SK-N-MC (cell line): ENCODE data around the gene BNIP2.

Experiments used
- DNase-seq: peaks from one replicate; pipeline ENCODE4 v3.0.0-alpha.2; 2011; ENCODE audit warnings: low read depth, low spot score
- H3K27ac ChIP-seq: fragments of 200-600 bp; sonication (generic); 2 replicates; pipeline ENCODE4 v1.5.1; 2016; ENCODE audit warnings: mixed run types
- H3K36me3 ChIP-seq: fragments of 200-600 bp; sonication (generic); 2 replicates; pipeline ENCODE4 v1.6.1; 2017; ENCODE audit warnings: antibody characterized with exemption, low read length, mixed read lengths; ENCODE audit not compliant: insufficient read depth
- H3K4me3 ChIP-seq: fragments of 200-600 bp; sonication (generic); 2 replicates; pipeline ENCODE4 v1.5.1; 2016
- H3K9ac ChIP-seq: fragments of 200-600 bp; sonication (generic); 2 replicates; pipeline ENCODE4 v1.8.0; 2017; ENCODE audit warnings: mixed run types, mixed read lengths; ENCODE audit not compliant: insufficient read length
- H3K9me3 ChIP-seq: fragments of 200-600 bp; sonication (generic); 2 replicates; pipeline ENCODE4 v1.6.1; 2017; ENCODE audit warnings: low read depth, mild to moderate bottlenecking, antibody characterized with exemption, low read length, moderate library complexity, mixed read lengths
- EZH2 ChIP-seq: fragments of 200-600 bp; sonication (generic); IDR thresholded peaks from one replicate; pipeline ENCODE4 v1.6.1; 2017; ENCODE audit warnings: antibody characterized with exemption
- FOXP2 ChIP-seq: optimal IDR thresholded peaks from 2 replicates; pipeline ENCODE3; 2011; ENCODE audit warnings: mild to moderate bottlenecking, moderate library complexity; ENCODE audit not compliant: insufficient read depth; ENCODE audit errors: extremely low read length, control extremely low read depth
- POLR2AphosphoS5 ChIP-seq: IDR thresholded peaks from 2 replicates; pipeline ENCODE4 v1.6.1; 2012; ENCODE audit warnings: mild to moderate bottlenecking, low read depth, low read length, borderline replicate concordance

Gene BNIP2, protein sequence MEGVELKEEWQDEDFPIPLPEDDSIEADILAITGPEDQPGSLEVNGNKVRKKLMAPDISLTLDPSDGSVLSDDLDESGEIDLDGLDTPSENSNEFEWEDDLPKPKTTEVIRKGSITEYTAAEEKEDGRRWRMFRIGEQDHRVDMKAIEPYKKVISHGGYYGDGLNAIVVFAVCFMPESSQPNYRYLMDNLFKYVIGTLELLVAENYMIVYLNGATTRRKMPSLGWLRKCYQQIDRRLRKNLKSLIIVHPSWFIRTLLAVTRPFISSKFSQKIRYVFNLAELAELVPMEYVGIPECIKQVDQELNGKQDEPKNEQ

DNA sequence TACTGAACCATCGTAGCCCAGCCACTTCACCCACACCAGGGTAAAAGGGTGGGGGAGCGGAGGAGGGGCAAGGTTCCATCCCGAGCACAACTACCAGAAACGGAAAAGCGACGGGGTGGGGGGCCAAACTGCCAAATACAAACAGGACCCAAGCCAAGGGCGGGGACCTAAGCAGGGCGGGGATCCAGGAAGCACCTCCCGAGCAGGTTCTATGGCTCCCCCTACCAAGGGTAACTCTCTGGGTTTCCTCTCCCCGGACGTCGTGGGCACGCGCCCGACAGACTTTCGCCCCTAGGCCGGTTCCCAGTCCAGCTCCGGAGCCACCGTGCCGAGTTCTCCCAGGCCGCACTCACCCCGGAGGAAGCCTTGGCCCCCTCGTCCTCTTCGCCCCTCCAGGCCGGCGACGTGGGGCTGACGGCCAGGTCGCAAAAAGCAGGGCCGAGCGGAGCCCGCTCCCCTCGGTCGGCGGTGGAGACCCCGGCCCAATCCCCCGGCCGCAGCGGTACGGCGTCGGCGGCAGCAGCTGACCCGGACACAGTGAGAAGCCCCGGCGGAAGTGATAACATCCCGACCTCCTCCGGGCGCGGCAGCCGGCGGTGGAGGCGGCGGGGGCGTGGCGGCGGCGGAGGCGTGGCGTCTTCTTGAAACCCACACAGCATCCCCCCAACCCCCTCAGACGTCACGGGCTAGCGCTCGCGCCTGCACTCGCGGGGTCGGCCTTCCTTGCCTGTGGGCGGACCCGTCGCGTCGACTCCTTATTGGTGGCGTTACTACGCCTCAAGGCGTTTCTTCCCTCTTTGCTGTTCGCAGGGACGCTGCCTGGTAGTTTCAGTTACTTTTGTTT, at the start of gene BNIP2:
BNIP2 (minus strand) TSS at position 539 of the 844 bp plus-strand sequence. CDS start 6,863 bp downstream, outside the sequence.
- Histone ChIP-seq H3K9me3 (no peaks in the 10 kb centered on the region), H3K9ac (peak within 1 kb of the TSS; percentile 96), H3K36me3 (peaks cover 17% of the 10 kb centered on the region), H3K4me3 (peak within 1 kb of the TSS; percentile 97), H3K27ac (peak within 1 kb of the TSS; percentile 86)
- peak; percentile 76 for TF ChIP-seq POLR2AphosphoS5
- TF ChIP-seq EZH2: no peak
- DNase-seq: peak; percentile 79

DNA sequence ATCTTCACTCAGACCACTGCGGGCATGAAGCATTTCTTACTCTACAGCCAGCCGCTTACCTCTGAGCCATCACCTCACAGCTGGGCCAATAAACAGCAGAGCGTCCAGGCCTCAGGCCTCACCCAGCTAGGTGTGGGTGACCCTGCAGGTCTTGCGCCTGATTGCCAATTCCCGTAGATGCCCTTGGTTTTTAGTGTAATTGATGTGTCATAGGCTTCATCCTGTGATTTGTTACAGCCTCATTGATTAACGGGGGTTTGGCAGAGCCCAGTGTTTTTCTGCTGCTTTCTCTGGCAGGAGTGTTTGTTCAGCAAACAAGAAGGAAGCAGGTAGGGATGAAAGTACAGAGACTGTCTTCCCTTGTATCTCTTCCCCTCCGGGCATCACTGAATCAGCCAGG, 49.6 kb upstream of the BNIP2 start:
- H3K9me3 ChIP-seq: no peaks in the 10 kb centered on the region
- TF ChIP-seq FOXP2 (no peak), POLR2AphosphoS5 (no peak), EZH2 (no peak)
- no peak for DNase-seq

DNA sequence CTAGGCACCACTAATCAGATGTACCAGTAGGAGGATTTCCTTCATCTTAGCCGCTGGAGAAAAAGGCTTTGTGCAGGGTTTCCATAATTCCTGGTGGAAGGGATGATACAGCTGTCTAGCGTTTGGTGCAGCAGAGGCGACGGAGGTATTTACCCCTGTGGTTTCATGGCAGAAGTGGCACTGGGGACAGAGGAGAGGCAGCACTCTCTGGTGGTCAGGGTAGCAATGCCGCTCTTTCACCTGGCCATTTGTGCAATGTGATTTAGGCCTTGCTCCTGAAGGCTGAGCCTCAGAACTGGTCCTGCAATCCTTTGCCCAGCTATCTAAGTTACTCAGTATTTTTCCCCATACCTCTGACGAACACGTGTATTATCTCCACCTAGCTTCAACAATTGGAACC, 47.1 kb upstream of the BNIP2 start:
- H3K36me3 ChIP-seq: no peaks in the 10 kb centered on the region
- no peak overlapping the region for H3K4me3 ChIP-seq
- no peak for TF ChIP-seq FOXP2
- TF ChIP-seq EZH2: no peak
- no peak for TF ChIP-seq POLR2AphosphoS5
- DNase-seq: no peak
- H3K9me3 ChIP-seq: no peaks in the 10 kb centered on the region
- no peak overlapping the region for H3K9ac ChIP-seq
- no peak overlapping the region for H3K27ac ChIP-seq

More for the DNA sequence above, 49.6 kb upstream of the BNIP2 start:
- Histone ChIP-seq H3K27ac (no peak overlapping the region), H3K36me3 (no peaks in the 10 kb centered on the region), H3K9ac (no peak overlapping the region), H3K4me3 (no peak overlapping the region)

DNA sequence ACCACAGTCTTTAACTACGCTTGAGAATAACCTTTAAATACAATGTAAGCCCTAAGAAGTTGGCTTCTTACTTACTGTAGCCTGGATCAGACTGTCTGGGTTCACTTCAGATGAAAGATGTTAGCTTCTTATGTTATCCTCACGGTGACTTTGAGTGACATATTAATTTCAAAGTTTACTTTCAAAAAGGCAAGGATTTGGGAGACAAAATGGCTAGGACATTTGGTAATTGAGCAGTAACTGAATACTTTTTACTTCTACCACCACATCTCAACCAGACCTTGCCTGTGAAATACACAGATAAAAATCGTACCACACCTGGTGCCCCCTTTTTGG, 36.0 kb upstream of the BNIP2 start:
- Histone ChIP-seq H3K36me3 (no peaks in the 10 kb centered on the region), H3K9me3 (no peaks in the 10 kb centered on the region), H3K9ac (no peak overlapping the region), H3K4me3 (no peak overlapping the region), H3K27ac (no peak overlapping the region)
- TF ChIP-seq POLR2AphosphoS5: no peak
- no peak for TF ChIP-seq EZH2
- no peak for TF ChIP-seq FOXP2
- DNase-seq: no peak

DNA sequence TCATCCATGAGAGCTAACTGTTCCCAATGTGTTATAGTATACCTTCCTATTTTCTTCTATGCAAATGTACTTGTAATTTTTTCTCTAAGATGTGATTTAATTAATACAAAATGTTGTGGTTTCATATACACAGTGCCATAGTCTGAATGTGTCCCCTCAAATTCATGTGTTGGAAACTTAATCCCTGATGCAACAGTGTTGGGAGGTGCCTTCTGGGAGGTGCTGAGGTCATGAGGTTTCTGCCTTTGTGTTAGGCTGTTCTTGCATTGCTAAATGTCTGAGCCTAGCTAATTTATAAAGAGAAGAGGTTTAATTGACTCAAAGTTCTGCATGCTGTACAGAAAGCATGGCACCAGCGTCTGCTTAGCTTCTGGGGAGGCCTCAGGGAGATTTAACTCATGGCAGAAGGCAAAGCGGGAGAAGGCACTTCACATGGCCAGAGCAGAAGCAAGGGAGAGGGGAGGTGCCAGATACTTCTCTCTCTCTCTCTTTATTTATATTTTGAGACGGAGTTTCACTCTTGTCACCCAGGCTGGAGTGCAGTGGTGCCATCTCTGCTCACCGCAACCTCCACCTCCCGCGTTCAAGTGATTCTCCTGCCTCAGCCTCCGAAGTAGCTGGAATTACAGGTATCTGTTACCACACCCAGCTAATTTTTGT, 34.7 kb upstream of the BNIP2 start:
- Histone ChIP-seq H3K9ac (no peak overlapping the region), H3K27ac (no peak overlapping the region), H3K36me3 (no peaks in the 10 kb centered on the region), H3K9me3 (no peaks in the 10 kb centered on the region), H3K4me3 (no peak overlapping the region)
- TF ChIP-seq EZH2: no peak
- no peak for TF ChIP-seq POLR2AphosphoS5
- no peak for TF ChIP-seq FOXP2
- no peak for DNase-seq

DNA sequence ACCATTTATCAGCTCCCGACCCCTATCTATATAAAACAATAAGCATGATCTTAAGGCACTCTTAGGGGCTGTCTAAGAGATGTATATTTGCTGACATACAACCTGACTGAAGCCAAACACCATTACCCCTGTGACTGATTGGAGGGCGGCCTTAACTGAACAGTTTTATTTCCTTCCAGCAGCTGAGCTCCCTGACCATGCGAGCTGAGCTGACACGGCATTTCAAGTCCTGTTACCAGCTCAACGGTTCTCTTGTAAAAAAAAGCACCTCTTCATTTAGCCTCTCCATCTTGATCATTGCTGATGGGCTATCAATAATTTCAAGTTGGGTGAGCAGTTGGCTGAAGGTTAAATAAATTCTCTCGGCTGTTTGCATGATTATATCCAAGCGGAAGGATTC, 33.4 kb upstream of the BNIP2 start:
- Histone ChIP-seq H3K9ac (no peak overlapping the region), H3K36me3 (no peaks in the 10 kb centered on the region)
- TF ChIP-seq FOXP2 (no peak), EZH2 (no peak), POLR2AphosphoS5 (no peak)

DNA sequence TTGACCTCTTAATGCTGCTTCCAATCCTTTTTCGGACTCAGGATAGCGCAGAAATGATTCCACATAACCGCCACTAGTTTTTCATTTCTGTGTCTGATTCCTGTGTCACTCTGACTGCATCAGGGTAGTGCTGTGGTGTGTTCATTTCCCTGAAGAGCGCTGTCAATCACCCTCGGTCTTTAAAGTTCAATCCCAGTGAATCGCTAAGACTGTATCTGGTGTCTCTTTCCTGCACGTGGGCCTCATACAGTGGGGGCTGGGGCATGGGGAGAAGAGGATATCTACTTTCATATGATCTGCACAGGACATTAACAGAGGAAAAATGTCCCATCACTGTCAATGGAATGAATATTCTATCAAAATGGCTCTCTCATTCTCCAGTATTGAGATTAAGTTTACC, 32.9 kb upstream of the BNIP2 start:
- Histone ChIP-seq H3K36me3 (no peaks in the 10 kb centered on the region), H3K9me3 (no peaks in the 10 kb centered on the region), H3K9ac (no peak overlapping the region), H3K4me3 (no peak overlapping the region), H3K27ac (no peak overlapping the region)
- TF ChIP-seq POLR2AphosphoS5 (no peak), EZH2 (no peak), FOXP2 (no peak)
- no peak for DNase-seq

More for the DNA sequence above, 33.4 kb upstream of the BNIP2 start:
- Histone ChIP-seq H3K9me3 (no peaks in the 10 kb centered on the region), H3K4me3 (no peak overlapping the region), H3K27ac (no peak overlapping the region)
- no peak for DNase-seq

DNA sequence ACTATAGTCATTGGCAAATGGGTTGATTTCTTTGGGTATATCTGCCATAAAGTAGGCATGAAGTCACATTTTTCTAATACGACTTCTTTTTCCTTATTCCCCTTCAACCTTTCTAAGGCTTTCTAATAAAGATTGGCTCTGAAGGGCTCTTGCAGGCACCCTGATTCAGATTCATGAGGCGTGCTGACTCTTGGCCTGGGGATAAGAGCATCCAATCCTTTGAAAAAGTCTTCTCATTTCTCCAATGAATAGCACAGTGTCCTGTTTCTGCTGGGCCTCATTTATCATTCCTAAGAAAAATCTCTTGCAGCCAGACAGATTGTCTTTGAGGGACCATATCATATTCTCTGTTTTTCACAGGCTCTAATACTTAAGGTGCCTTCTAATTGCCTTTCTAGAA, 32.3 kb upstream of the BNIP2 start:
- Histone ChIP-seq H3K36me3 (no peaks in the 10 kb centered on the region), H3K9me3 (no peaks in the 10 kb centered on the region), H3K27ac (no peak overlapping the region), H3K9ac (no peak overlapping the region), H3K4me3 (no peak overlapping the region)
- DNase-seq: no peak
- TF ChIP-seq POLR2AphosphoS5 (no peak), EZH2 (no peak), FOXP2 (no peak)
